ENCODE data around the gene ZNRF2. TPM values are rescaled to one million over a fixed set of nuclear protein-coding genes. Genes with fewer than 3 reads are reported as not detected.

Gene ZNRF2
- total and polyA plus RNA-seq, 2 donors (not counting 3 experiments of a cell fraction or from before 2014, with no cell fraction given): 1.4 to 5.9 TPM

GRCh38 chr7:30359957-30360356 lies 75.6 kb downstream of the ZNRF2 start:
- DNase-seq (ENCODE audit: low read depth, low spot score) (no peak), FAIRE-seq (no peak)
- no TSS peak for BruUV-seq (replicated peaks)
- Histone ChIP-seq H3K9me3 (replicated peaks; ENCODE audit: control insufficient read depth, insufficient read depth, low read length) (no peaks in the 10 kb centered on the region), H3K9me1 (replicated peaks; ENCODE audit: control insufficient read depth, extremely low read depth, insufficient read depth, low read length) (no peaks in the 10 kb centered on the region), H3K27me3 (ENCODE audit: control insufficient read depth in 2 of 2, insufficient read depth in 2 of 2, low read length in 2 of 2) (no peaks in the 10 kb centered on the region), H3K4me2 (ENCODE audit: insufficient read depth, low read length) (no peak overlapping the region), H3K27ac (ENCODE audit: insufficient read depth, low read depth, low read length) (no peak overlapping the region), H3K9ac (replicated peaks; ENCODE audit: extremely low read depth, insufficient read depth, low read length) (no peak overlapping the region), H3K79me2 (ENCODE audit: control insufficient read depth, insufficient read depth, low read length) (no peaks in the 10 kb centered on the region), H4K20me1 (replicated peaks; ENCODE audit: control insufficient read depth, extremely low read depth, insufficient read depth, low read length) (no peaks in the 10 kb centered on the region), H3K4me3 (replicated peaks in 1 of 3; ENCODE audit: insufficient read depth in 1 of 3, low read depth in 1 of 3, low read length in 3 of 3) (no peak overlapping the region), H3K4me1 (ENCODE audit: control insufficient read depth, extremely low read depth, insufficient read depth, low read length) (no peaks in the 10 kb centered on the region), H3K36me3 (ENCODE audit: control insufficient read depth in 2 of 2, extremely low read depth in 1 of 2, insufficient read depth in 2 of 2, low read length in 2 of 2) (no peaks in the 10 kb centered on the region), H2AFZ (ENCODE audit: low read depth, low read length) (no peak overlapping the region)
- dilution Hi-C loops (cut with MboI; ENCODE audit: extremely low pct_ligation_motif_present, low sequenced_read_pairs) (no loop called here), intact Hi-C loops (cut with micrococcal nuclease) (no loop called here)
- POLR2A ChIA-PET: no interaction called here
- CTCF ChIA-PET: no interaction called here
- no peak for TF ChIP-seq POLR2A (IDR thresholded peaks at IDR 0.05; ENCODE audit: low read depth, low read length)
- TF ChIP-seq CTCF (IDR thresholded peaks at IDR 0.05; ENCODE audit: extremely low read depth in 1 of 2, insufficient read depth in 1 of 2, low read depth in 1 of 2, low read length in 2 of 2): no peak
- no peak for TF ChIP-seq MYC (IDR thresholded peaks at IDR 0.05; ENCODE audit: low read depth, low read length)
- TF ChIP-seq FOS (IDR thresholded peaks at IDR 0.05; ENCODE audit: borderline replicate concordance, insufficient read depth, low read length): no peak

GRCh38 chr7:30363778-30364563 lies 79.6 kb downstream of the ZNRF2 start:
- Histone ChIP-seq H3K9me3 (replicated peaks; ENCODE audit: control insufficient read depth, insufficient read depth, low read length) (no peaks in the 10 kb centered on the region), H3K9ac (replicated peaks; ENCODE audit: extremely low read depth, insufficient read depth, low read length) (no peak overlapping the region), H3K4me2 (ENCODE audit: insufficient read depth, low read length) (no peak overlapping the region), H3K4me3 (replicated peaks in 1 of 3; ENCODE audit: insufficient read depth in 1 of 3, low read depth in 1 of 3, low read length in 3 of 3) (no peak overlapping the region), H4K20me1 (replicated peaks; ENCODE audit: control insufficient read depth, extremely low read depth, insufficient read depth, low read length) (no peaks in the 10 kb centered on the region), H3K79me2 (ENCODE audit: control insufficient read depth, insufficient read depth, low read length) (no peaks in the 10 kb centered on the region), H3K27me3 (ENCODE audit: control insufficient read depth in 2 of 2, insufficient read depth in 2 of 2, low read length in 2 of 2) (no peaks in the 10 kb centered on the region), H3K4me1 (ENCODE audit: control insufficient read depth, extremely low read depth, insufficient read depth, low read length) (peaks cover 3% of the 10 kb centered on the region), H3K36me3 (ENCODE audit: control insufficient read depth in 2 of 2, extremely low read depth in 1 of 2, insufficient read depth in 2 of 2, low read length in 2 of 2) (no peaks in the 10 kb centered on the region), H3K27ac (ENCODE audit: insufficient read depth, low read depth, low read length) (no peak overlapping the region), H3K9me1 (replicated peaks; ENCODE audit: control insufficient read depth, extremely low read depth, insufficient read depth, low read length) (no peaks in the 10 kb centered on the region), H2AFZ (ENCODE audit: low read depth, low read length) (no peak overlapping the region)
- ChIA-PET CTCF (interaction anchor here (1.1 kb wide), 1 partner anchor 10 kb away, joined by 3 read pairs; no protein-coding TSS in a partner anchor), POLR2A (no interaction called here)
- BruUV-seq (replicated peaks): no TSS peak
- DNase-seq (ENCODE audit: low read depth, low spot score) (no peak), FAIRE-seq (no peak)
- intact Hi-C loops (cut with micrococcal nuclease) (no loop called here), dilution Hi-C loops (cut with MboI; ENCODE audit: extremely low pct_ligation_motif_present, low sequenced_read_pairs) (no loop called here)
- no peak for TF ChIP-seq FOS (IDR thresholded peaks at IDR 0.05; ENCODE audit: borderline replicate concordance, insufficient read depth, low read length)
- TF ChIP-seq CTCF (IDR thresholded peaks at IDR 0.05; ENCODE audit: extremely low read depth in 1 of 2, insufficient read depth in 1 of 2, low read depth in 1 of 2, low read length in 2 of 2): no peak
- TF ChIP-seq GATA2 (IDR thresholded peaks at IDR 0.05; ENCODE audit: insufficient read depth, insufficient read length, low read depth, low read length): no peak
- TF ChIP-seq POLR2AphosphoS5 (IDR thresholded peaks at IDR 0.05; ENCODE audit: insufficient read depth, low read depth, low read length): no peak
- TF ChIP-seq MYC (IDR thresholded peaks at IDR 0.05; ENCODE audit: low read depth, low read length): no peak
- no peak for TF ChIP-seq EZH2 (IDR thresholded peaks at IDR 0.05; ENCODE audit: borderline replicate concordance, low read depth, low read length, severe bottlenecking)
- TF ChIP-seq MAX (IDR thresholded peaks at IDR 0.05; ENCODE audit: insufficient read depth, insufficient read length): no peak
- no peak for TF ChIP-seq POLR2A (IDR thresholded peaks at IDR 0.05; ENCODE audit: low read depth, low read length)
- no peak for TF ChIP-seq JUN (IDR thresholded peaks at IDR 0.05; ENCODE audit: borderline replicate concordance, insufficient read depth, insufficient read length, low read depth)

Data from endothelial cell of umbilical vein (primary cell).